Measurements from ENCODE around the gene ERFE.

DNA sequence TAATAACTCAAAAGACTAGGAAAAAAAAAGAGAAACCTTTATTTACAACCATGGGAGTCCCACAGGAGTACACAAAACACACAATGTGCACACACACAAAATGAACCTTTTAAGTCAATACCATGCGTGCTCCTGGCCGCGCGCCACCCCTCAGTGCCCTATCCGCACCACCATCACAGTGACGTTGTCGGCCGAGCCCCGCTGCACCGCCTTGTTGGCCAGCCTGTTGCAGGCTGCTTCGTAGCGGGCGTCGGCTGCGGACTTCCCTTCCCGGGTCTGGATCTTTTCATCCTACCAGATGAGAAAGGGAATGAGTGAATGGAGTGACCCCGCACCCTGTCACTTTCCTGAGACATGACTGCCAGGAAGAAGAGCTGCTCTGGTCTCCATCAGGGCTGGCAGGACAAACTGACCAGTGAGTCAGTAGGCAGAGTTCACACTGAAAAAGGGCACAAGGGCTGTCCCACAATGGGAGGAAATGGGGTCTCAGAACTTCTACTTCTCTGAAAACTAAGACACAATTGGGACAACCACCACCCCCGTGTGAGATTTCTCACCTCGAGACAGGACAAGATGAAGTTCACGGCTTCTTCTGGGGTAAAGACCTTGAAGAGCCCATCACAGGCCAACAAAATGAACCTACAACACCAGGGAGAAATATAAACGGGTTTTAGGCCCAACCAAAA is 11.8 kb downstream of the ERFE start:
- TF ChIP-seq POLR2AphosphoS5 (IDR thresholded peaks at IDR 0.05; ENCODE audit: insufficient read depth, low read depth, low read length) (no peak), CTCF (IDR thresholded peaks at IDR 0.05; ENCODE audit: extremely low read depth in 1 of 2, insufficient read depth in 1 of 2, low read depth in 1 of 2, low read length in 2 of 2) (no peak), GATA2 (IDR thresholded peaks at IDR 0.05; ENCODE audit: insufficient read depth, insufficient read length, low read depth, low read length) (no peak), MYC (IDR thresholded peaks at IDR 0.05; ENCODE audit: low read depth, low read length) (no peak)
- TF ChIP-seq, protein P1, sequence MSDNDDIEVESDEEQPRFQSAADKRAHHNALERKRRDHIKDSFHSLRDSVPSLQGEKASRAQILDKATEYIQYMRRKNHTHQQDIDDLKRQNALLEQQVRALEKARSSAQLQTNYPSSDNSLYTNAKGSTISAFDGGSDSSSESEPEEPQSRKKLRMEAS (IDR thresholded peaks at IDR 0.05; ENCODE audit: insufficient read depth, insufficient read length), result no peak

Data from endothelial cell of umbilical vein (primary cell).